Mammary epithelial cell (primary cell): Measurements from ENCODE around the gene ZNF652.

Experiments
- CTCF ChIP-seq, 2 donors: IDR thresholded peaks in 1 of 2; conservative IDR thresholded peaks in 1 of 2; 2 replicates each; pipeline ENCODE4 v1.5.1; 2011 to 2012; ENCODE audit warnings: inconsistent platforms in 2 of 2, low read length in 2 of 2, mild to moderate bottlenecking in 2 of 2, control low read depth in 1 of 2, low read depth in 1 of 2; ENCODE audit not compliant: insufficient read depth in 1 of 2; ENCODE audit errors: extremely low read depth in 1 of 2
- EZH2 ChIP-seq: IDR thresholded peaks from 2 replicates; pipeline ENCODE4 v1.6.1; 2012; ENCODE audit warnings: low read length, inconsistent platforms, borderline replicate concordance

GRCh38 chr17:49292901-49293300, 69.1 kb downstream of the ZNF652 start:
- TF ChIP-seq CTCF (conservative IDR thresholded peaks at IDR 0.05 in 1 of 2, IDR thresholded peaks at IDR 0.05 in 1 of 2; ENCODE audit: extremely low read depth in 1 of 2, insufficient read depth in 1 of 2, low read depth in 1 of 2, low read length in 2 of 2) = no peak
- no peak for TF ChIP-seq EZH2
